Nephron progenitor cell (in vitro differentiated cells): Measurements from ENCODE around the gene ROR1.

Source experiments
- DNase-seq: peaks from one replicate; pipeline ENCODE4 v3.0.0; 2021
- H3K27ac Mint-ChIP-seq: 2 replicates; pipeline ENCODE4 v1.8.0; 2021; ENCODE audit warnings: mild to moderate bottlenecking, moderate library complexity, mixed read lengths
- H3K27me3 Mint-ChIP-seq: 2 replicates; pipeline ENCODE4 v1.8.0; 2021; ENCODE audit warnings: mild to moderate bottlenecking, low read depth, mixed read lengths; ENCODE audit not compliant: poor library complexity
- H3K36me3 Mint-ChIP-seq: 2 replicates; pipeline ENCODE4 v1.8.0; 2021; ENCODE audit warnings: low read depth, mixed read lengths
- H3K4me1 Mint-ChIP-seq: 2 replicates; pipeline ENCODE4 v1.8.0; 2021; ENCODE audit warnings: mixed read lengths
- H3K4me3 Mint-ChIP-seq: 2 replicates; pipeline ENCODE4 v1.8.0; 2021; ENCODE audit warnings: mild to moderate bottlenecking, moderate library complexity, mixed read lengths
- H3K9me3 Mint-ChIP-seq: 2 replicates; pipeline ENCODE4 v1.8.0; 2021; ENCODE audit warnings: mild to moderate bottlenecking, moderate library complexity, mixed read lengths
- TF ChIP-seq, protein P1 (sequence below): fragments of 200-600 bp; sonication (generic); IDR thresholded peaks from 2 replicates; pipeline ENCODE4 v1.5.0; 2021; ENCODE audit warnings: antibody characterized with exemption

The ROR1 gene

DNA sequence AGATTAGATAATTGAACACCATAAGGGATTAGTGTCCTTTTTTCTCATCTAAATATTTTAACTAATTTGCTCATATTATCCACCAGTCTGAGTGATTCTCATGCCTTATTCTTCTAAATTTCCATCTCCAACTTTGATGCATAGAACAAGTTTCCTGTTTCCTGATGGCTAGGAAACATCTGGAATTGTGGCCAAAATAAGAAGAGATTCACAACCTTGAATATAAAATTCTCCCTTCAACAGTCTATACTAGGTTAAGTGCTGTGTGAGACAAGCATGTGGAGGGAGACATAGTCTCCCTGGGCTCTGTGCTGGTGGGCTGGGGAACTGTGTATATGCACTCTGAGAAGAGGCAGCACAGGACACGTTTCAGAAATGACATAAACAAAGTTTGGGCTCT lies 21.6 kb upstream of the ROR1 start:
- TF ChIP-seq, protein P1, sequence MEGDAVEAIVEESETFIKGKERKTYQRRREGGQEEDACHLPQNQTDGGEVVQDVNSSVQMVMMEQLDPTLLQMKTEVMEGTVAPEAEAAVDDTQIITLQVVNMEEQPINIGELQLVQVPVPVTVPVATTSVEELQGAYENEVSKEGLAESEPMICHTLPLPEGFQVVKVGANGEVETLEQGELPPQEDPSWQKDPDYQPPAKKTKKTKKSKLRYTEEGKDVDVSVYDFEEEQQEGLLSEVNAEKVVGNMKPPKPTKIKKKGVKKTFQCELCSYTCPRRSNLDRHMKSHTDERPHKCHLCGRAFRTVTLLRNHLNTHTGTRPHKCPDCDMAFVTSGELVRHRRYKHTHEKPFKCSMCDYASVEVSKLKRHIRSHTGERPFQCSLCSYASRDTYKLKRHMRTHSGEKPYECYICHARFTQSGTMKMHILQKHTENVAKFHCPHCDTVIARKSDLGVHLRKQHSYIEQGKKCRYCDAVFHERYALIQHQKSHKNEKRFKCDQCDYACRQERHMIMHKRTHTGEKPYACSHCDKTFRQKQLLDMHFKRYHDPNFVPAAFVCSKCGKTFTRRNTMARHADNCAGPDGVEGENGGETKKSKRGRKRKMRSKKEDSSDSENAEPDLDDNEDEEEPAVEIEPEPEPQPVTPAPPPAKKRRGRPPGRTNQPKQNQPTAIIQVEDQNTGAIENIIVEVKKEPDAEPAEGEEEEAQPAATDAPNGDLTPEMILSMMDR = no peak
- Mint-ChIP-seq H3K27me3 (peaks cover 4% of the 10 kb centered on the region), H3K27ac (no peak overlapping the region), H3K9me3 (no peaks in the 10 kb centered on the region), H3K4me1 (peaks cover 51% of the 10 kb centered on the region), H3K4me3 (no peak overlapping the region), H3K36me3 (no peaks in the 10 kb centered on the region)
- DNase-seq = no peak

DNA sequence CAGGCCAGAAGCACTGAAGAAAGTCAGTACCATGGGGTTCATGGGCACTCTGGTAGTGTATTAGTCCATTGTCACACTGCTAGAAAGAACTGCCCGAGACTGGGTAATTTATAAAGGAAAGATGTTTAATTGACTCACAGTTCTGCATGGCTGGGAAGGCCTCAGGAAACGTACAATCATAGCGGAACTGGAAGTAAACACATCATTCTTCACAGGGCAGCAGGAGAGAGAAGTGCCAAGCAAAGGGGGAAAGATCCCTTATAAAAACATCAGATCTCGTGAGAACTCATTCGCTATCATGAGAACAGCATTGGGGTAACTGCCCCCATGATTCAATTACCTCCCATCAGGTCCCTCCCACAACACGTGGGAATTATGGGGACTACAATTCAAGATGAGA lies 20.2 kb upstream of the ROR1 start:
- TF ChIP-seq, protein P1 = no peak

DNA sequence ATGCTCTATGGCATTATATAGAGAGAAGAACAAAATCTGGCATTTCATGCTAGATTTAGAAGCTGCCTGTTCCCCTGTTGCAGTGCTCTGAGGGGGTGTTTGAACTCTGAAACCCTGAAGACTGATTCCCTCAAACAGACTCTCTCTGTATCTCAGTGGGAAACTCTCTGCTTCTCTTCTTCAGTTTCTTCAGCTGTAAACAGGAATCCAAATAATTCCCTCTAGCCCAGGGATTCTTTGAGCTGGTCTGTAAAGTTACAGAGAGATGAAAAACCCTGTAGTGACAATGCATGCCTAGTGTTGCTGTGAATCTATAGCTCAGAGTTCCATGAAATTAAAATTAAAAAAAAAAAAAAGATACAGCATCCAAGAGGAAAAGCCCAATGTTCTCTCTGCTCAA lies 17.0 kb upstream of the ROR1 start:
- TF ChIP-seq, protein P1 = no peak
- Mint-ChIP-seq H3K36me3 (no peaks in the 10 kb centered on the region), H3K9me3 (no peaks in the 10 kb centered on the region), H3K4me1 (peaks cover 35% of the 10 kb centered on the region), H3K27me3 (peaks cover 4% of the 10 kb centered on the region), H3K4me3 (no peak overlapping the region), H3K27ac (no peak overlapping the region)
- no peak for DNase-seq

More for the DNA sequence above, 20.2 kb upstream of the ROR1 start:
- Mint-ChIP-seq H3K27me3 (peaks cover 4% of the 10 kb centered on the region), H3K27ac (peak overlapping the region; percentile 34), H3K9me3 (no peaks in the 10 kb centered on the region), H3K4me1 (peaks cover 48% of the 10 kb centered on the region), H3K36me3 (no peaks in the 10 kb centered on the region), H3K4me3 (no peak overlapping the region)
- no peak for DNase-seq

DNA sequence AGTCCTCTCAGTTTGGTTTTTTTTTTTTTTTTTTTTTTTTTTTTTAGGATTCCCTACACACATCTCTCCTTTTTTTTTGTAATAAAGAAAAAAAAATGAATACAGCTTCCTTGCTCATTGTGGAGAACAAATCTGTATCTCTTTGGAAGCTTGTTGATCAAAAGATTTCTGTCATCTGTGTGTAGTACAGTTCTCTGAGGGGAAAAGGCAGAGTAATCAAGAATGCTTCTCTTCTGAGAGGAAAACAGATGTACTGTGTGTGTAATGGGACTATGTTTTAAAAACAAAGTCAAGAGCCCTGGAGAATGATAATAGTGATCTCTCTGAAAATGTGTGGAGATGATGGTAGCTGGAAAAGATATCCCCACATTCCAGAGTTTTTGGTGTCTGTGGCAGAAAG lies 16.5 kb upstream of the ROR1 start:
- DNase-seq = no peak
- H3K36me3 Mint-ChIP-seq = no peaks in the 10 kb centered on the region
- peaks cover 4% of the 10 kb centered on the region for H3K27me3 Mint-ChIP-seq
- TF ChIP-seq, protein P1 = no peak
- no peak overlapping the region for H3K27ac Mint-ChIP-seq
- no peaks in the 10 kb centered on the region for H3K9me3 Mint-ChIP-seq
- H3K4me1 Mint-ChIP-seq = peaks cover 35% of the 10 kb centered on the region
- H3K4me3 Mint-ChIP-seq = no peak overlapping the region

DNA sequence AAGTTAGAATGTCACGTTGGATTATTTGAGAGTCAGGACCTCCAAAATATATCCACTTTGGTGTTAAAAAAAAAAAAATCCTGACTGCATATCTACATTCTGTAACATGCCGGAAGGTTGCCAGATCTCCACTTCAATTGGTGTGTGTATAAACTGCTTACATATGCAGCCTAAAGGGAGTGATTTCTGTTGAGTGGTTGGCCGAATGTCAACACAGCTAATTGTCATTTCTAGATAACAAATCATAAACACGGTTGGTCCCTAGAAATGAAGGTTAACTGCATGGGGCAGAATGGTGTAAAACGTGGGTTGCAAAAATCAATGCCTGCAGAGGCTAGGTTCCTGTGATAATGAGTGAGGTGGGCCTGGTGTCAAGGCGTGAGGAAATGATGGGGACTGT lies 15.0 kb upstream of the ROR1 start:
- TF ChIP-seq, protein P1 = no peak
- Mint-ChIP-seq H3K36me3 (no peaks in the 10 kb centered on the region), H3K27me3 (peaks cover 4% of the 10 kb centered on the region), H3K4me3 (no peak overlapping the region), H3K4me1 (peaks cover 25% of the 10 kb centered on the region), H3K9me3 (peaks cover 1% of the 10 kb centered on the region), H3K27ac (no peak overlapping the region)
- no peak for DNase-seq

DNA sequence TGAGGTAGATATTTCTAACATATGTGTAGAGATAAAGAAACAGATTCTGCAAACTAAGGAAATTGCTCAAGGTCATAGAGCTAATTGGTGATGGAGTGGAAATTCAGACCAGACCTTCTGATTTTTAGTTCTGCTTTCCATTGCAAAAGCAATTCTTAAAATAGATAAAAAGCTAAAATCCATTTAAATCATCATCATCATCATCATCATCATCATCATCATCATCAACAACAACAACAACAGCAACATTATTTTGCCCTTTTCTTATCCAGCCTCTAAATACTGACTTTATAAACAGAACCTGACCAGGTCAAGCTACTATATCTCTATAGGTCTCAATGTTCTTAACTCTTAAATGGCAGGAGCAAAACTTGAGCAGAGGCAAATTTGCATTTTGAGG lies 14.0 kb upstream of the ROR1 start:
- Mint-ChIP-seq H3K27me3 (peaks cover under 1% of the 10 kb centered on the region), H3K9me3 (peaks cover 5% of the 10 kb centered on the region), H3K4me1 (peaks cover 21% of the 10 kb centered on the region), H3K27ac (no peak overlapping the region), H3K4me3 (no peak overlapping the region), H3K36me3 (no peaks in the 10 kb centered on the region)
- TF ChIP-seq, protein P1 = no peak
- no peak for DNase-seq
